ENCODE results near the gene SKA2.

DNA sequence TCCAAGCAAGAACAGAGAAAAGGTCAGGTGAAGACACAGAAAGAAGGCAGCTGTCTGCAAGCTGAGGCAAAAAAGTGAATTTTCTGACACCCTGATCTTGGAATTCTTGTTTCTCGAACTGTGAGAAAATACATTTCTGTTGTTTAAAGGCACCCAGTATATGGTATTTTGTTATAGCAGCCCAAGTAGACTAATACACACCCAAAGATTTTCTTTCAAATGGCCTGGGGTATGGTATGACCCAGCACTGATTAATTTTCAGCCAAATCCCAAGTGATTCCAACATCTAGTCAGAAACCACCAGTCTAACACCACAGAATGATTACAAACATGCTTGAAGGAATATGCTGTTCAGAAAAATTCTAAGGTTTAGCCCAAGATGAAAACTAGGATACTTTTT is 85.1 kb downstream of the SKA2 start:
- TF ChIP-seq CTCF (conservative IDR thresholded peaks at IDR 0.05; ENCODE audit: low read depth in 2 of 2) = no peak
- no peak for TF ChIP-seq POLR2AphosphoS5 (IDR thresholded peaks at IDR 0.05; ENCODE audit: low read depth)
- no peak for TF ChIP-seq EZH2 (IDR thresholded peaks at IDR 0.05; ENCODE audit: low read depth, unreplicated experiment)

Measured in GM23338 (cell line).